DOHH2 (cell line): ENCODE measurements around the gene MGAT4A.
A peak's percentile ranks its signal among the peaks of the same experiment; 100 is the strongest.

ENCODE experiments used
- H3F3A ChIP-seq: fragments of 200-600 bp; sonication (generic), shearing (Covaris generic); 2 replicates; pipeline ENCODE4 v1.6.0; 2016; ENCODE audit warnings: antibody characterized with exemption, mild to moderate bottlenecking; ENCODE audit not compliant: control insufficient read depth, insufficient read depth
- H3K27ac ChIP-seq: fragments of 200-600 bp; sonication (generic); 2 replicates; pipeline ENCODE4 v1.5.1; 2014; ENCODE audit warnings: low read depth, mild to moderate bottlenecking, low read length, moderate library complexity
- H3K27me3 ChIP-seq: fragments of 200-600 bp; sonication (generic); 2 replicates; pipeline ENCODE4 v1.6.1; 2014; ENCODE audit warnings: mild to moderate bottlenecking, low read length, mixed read lengths; ENCODE audit not compliant: control insufficient read depth
- H3K36me3 ChIP-seq: fragments of 200-600 bp; sonication (generic); 2 replicates; pipeline ENCODE4 v1.6.1; 2014; ENCODE audit warnings: mild to moderate bottlenecking, low read length, moderate library complexity, mixed read lengths; ENCODE audit not compliant: control insufficient read depth
- H3K4me1 ChIP-seq: fragments of 200-600 bp; sonication (generic); 2 replicates; pipeline ENCODE4 v1.6.1; 2014; ENCODE audit warnings: mild to moderate bottlenecking, low read length, mixed read lengths; ENCODE audit not compliant: control insufficient read depth
- H3K4me2 ChIP-seq: fragments of 200-600 bp; sonication (generic); 2 replicates; pipeline ENCODE4 v1.6.0; 2014; ENCODE audit warnings: mild to moderate bottlenecking, low read length, moderate library complexity
- H3K4me3 ChIP-seq: fragments of 200-600 bp; sonication (generic); 2 replicates; pipeline ENCODE4 v1.5.1; 2014; ENCODE audit warnings: mild to moderate bottlenecking, low read length, mixed read lengths
- H3K79me2 ChIP-seq: fragments of 200-600 bp; sonication (generic); 2 replicates; pipeline ENCODE4 v1.6.1; 2014; ENCODE audit warnings: mild to moderate bottlenecking, low read length, mixed read lengths; ENCODE audit not compliant: control insufficient read depth
- H3K9me2 ChIP-seq: fragments of 200-600 bp; sonication (generic); replicated peaks from 2 replicates; pipeline ENCODE4 v1.6.1; 2014; ENCODE audit warnings: mild to moderate bottlenecking, low read length, mixed read lengths; ENCODE audit not compliant: control insufficient read depth
- H3K9me3 ChIP-seq: fragments of 200-600 bp; sonication (generic); 2 replicates; pipeline ENCODE4 v1.6.1; 2014; ENCODE audit warnings: antibody characterized with exemption, low read length, mixed read lengths; ENCODE audit not compliant: control insufficient read depth, insufficient read depth
- H4K20me1 ChIP-seq: fragments of 200-600 bp; sonication (generic); 2 replicates; pipeline ENCODE4 v1.6.0; 2014; ENCODE audit warnings: low read depth, mild to moderate bottlenecking, antibody characterized with exemption, low read length, moderate library complexity; ENCODE audit not compliant: control insufficient read depth, insufficient read depth
- EZH2phosphoT487 ChIP-seq: fragments of 200-600 bp; sonication (generic); IDR thresholded peaks from 2 replicates; pipeline ENCODE4 v1.6.1; 2017; ENCODE audit warnings: borderline replicate concordance, mild to moderate bottlenecking, antibody characterized with exemption, low read length, moderate library complexity, mixed read lengths
- TF ChIP-seq, protein P1 (sequence below): fragments of 200-600 bp; sonication (generic); IDR thresholded peaks from one replicate; pipeline ENCODE4 v1.5.1; 2014; ENCODE audit warnings: antibody characterized with exemption, mild to moderate bottlenecking, low read depth, low read length; ENCODE audit not compliant: poor library complexity, severe bottlenecking

Gene MGAT4A

DNA sequence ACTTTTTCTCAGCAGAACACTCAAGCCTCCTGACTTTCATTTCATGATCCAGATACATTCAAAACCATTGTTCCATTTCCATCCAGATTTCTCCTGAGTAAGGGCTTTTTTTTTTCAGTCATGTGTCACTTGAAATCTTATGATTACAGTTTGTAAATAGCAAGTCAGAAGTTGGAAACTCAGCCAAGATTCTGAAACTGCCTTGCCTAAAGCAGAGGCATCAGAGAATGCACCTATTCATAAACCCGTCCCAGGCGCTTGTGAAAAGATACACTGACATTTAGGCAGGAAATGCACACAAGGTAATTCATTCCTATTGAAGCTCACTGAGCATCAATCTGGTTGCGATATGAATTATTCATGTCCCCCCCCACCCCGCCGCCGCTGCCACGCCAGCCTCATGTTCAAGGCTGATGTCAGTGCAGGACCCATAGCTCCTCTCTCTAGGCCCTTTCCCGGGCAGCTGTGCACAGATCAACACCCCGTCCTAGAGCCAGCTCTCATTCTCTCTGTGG is 30.4 kb upstream of the MGAT4A start:
- TF ChIP-seq, protein P1, sequence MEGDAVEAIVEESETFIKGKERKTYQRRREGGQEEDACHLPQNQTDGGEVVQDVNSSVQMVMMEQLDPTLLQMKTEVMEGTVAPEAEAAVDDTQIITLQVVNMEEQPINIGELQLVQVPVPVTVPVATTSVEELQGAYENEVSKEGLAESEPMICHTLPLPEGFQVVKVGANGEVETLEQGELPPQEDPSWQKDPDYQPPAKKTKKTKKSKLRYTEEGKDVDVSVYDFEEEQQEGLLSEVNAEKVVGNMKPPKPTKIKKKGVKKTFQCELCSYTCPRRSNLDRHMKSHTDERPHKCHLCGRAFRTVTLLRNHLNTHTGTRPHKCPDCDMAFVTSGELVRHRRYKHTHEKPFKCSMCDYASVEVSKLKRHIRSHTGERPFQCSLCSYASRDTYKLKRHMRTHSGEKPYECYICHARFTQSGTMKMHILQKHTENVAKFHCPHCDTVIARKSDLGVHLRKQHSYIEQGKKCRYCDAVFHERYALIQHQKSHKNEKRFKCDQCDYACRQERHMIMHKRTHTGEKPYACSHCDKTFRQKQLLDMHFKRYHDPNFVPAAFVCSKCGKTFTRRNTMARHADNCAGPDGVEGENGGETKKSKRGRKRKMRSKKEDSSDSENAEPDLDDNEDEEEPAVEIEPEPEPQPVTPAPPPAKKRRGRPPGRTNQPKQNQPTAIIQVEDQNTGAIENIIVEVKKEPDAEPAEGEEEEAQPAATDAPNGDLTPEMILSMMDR, result no peak
- TF ChIP-seq EZH2phosphoT487, result no peak
- peaks cover 20% of the 10 kb centered on the region; the same call in 1 of the 2 replicates for H3F3A ChIP-seq
- H3K9me3 ChIP-seq, result no peaks in the 10 kb centered on the region
- H3K9me2 ChIP-seq, result no peaks in the 10 kb centered on the region
- no peaks in the 10 kb centered on the region for H4K20me1 ChIP-seq
- no peaks in the 10 kb centered on the region for H3K36me3 ChIP-seq
- peak overlapping the region; percentile 1 for H3K4me2 ChIP-seq
- H3K27ac ChIP-seq, result no peak overlapping the region
- no peaks in the 10 kb centered on the region for H3K27me3 ChIP-seq
- no peak overlapping the region for H3K4me3 ChIP-seq
- no peaks in the 10 kb centered on the region for H3K79me2 ChIP-seq
- H3K4me1 ChIP-seq, result peaks cover 81% of the 10 kb centered on the region

DNA sequence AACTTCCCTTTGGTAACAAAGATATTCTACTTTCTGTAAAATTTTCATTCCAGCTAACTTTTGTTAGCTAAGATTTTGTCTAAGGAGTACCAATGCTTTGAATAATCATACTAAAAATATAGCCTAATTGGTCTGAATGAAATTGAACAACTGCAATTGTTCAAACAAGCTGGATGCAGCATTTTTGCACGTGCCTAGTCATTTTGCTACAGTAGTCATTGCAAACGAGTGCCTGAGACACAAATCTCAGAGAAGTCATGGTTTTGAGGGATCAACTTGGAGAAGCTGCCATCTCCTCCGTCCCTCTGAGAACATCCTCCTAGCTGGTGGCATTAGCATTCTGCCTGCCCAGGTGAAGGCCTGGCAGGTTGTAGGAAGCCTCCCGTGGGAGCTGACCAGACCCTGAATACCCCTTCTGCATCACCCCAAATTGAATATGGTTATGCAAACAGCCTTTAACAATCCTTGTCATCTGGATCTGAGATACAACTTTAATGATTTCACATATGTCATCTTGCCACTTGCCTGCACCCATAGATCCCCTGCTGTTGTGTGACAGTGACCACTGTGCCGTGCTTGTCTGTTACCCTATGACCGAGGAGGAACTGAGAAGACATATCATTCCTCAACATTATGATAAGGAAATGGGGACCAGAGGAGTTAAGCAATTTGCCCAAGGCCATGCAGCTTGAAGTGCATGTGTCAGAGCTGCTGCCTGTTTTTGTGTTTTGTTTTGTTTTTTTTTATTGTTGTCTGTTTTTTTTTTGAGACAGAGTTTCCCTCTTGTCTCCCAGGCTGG is 29.1 kb upstream of the MGAT4A start:
- Histone ChIP-seq H3K9me2 (no peaks in the 10 kb centered on the region), H3K9me3 (no peaks in the 10 kb centered on the region), H3F3A (peaks cover 20% of the 10 kb centered on the region; the same call in 1 of the 2 replicates), H3K27me3 (no peaks in the 10 kb centered on the region), H3K27ac (peak overlapping the region; percentile 36), H4K20me1 (no peaks in the 10 kb centered on the region), H3K4me2 (peak overlapping the region; percentile 75), H3K36me3 (no peaks in the 10 kb centered on the region), H3K4me1 (peaks cover 81% of the 10 kb centered on the region), H3K79me2 (no peaks in the 10 kb centered on the region), H3K4me3 (peak overlapping the region; percentile 22; the same call in 1 of the 2 replicates)
- TF ChIP-seq EZH2phosphoT487, result no peak
- TF ChIP-seq, protein P1, result no peak

DNA sequence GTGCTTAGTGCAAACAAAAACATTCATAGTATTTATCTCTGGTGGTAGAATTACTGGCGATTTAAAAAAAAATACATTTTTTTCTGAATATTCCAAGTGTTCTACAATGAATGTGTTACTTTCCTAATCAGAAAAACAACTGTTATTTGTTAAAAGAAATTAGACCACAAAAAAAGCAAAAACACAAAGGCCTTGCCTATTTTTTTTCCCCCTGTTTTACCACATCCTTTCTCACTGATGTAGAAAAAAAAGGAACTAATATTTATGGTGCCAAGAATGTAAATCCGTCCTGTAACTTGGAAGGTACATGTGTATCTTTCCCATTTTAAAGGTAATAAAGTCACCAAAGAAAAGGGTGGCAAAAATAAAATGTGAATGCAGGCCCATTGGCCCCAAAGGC is 28.4 kb upstream of the MGAT4A start:
- H3K4me2 ChIP-seq, result peak overlapping the region; percentile 75
- peak overlapping the region; percentile 36 for H3K27ac ChIP-seq
- H3K4me3 ChIP-seq, result peak overlapping the region; percentile 22; the same call in 1 of the 2 replicates
- no peaks in the 10 kb centered on the region for H3K27me3 ChIP-seq
- no peak for TF ChIP-seq EZH2phosphoT487
- TF ChIP-seq, protein P1, result no peak
- no peaks in the 10 kb centered on the region for H3K9me2 ChIP-seq
- H3K36me3 ChIP-seq, result no peaks in the 10 kb centered on the region
- H3K4me1 ChIP-seq, result peaks cover 74% of the 10 kb centered on the region
- H4K20me1 ChIP-seq, result no peaks in the 10 kb centered on the region
- H3F3A ChIP-seq, result peaks cover 20% of the 10 kb centered on the region; the same call in 1 of the 2 replicates
- H3K9me3 ChIP-seq, result no peaks in the 10 kb centered on the region
- H3K79me2 ChIP-seq, result no peaks in the 10 kb centered on the region
